IMR-90 (cell line): ENCODE data around the gene HACL1. TPM values are rescaled to one million over a fixed set of nuclear protein-coding genes. Genes with fewer than 3 reads are reported as not detected.

Experiments used
- ATAC-seq: fragments of 200-7000 bp; cut with Tn5 transposase; 2 replicates; pipeline ENCODE4 v1.9.1; 2020; ENCODE audit warnings: low read depth, mild to moderate bottlenecking, moderate library complexity
- BruUV-seq: library from RNA; stranded (reverse); fragments of 400-500 nt; replicated peaks from 2 replicates; lab custom pipeline; 2021; lab: Mats Ljungman, UMichigan
- CTCF ChIA-PET: fragments of 300-600 bp; formaldehyde crosslinking; extraction: SDS; loops from one replicate; lab custom pipeline; 2021; ENCODE audit warnings: antibody characterized with exemption; lab: Yijun Ruan, JAX
- POLR2A ChIA-PET: fragments of 300-600 bp; sonication (Branson Sonifier 250); formaldehyde crosslinking; loops from one replicate; lab custom pipeline; 2022; ENCODE audit warnings: antibody characterized with exemption; ENCODE audit not compliant: unreplicated experiment; lab: Charles Lee
- DNase-seq: peaks from one replicate; pipeline ENCODE4 v3.0.0; 2013
- H2AFZ ChIP-seq: replicated peaks from 2 replicates; pipeline ENCODE3; 2013; ENCODE audit warnings: low read length, mild to moderate bottlenecking; ENCODE audit not compliant: poor library complexity
- H2AK5ac ChIP-seq: 2 replicates; pipeline ENCODE4 v1.6.1; 2013; ENCODE audit warnings: low read depth, low read length, inconsistent platforms
- H2AK9ac ChIP-seq: replicated peaks from 2 replicates; pipeline ENCODE3; 2013; ENCODE audit warnings: mild to moderate bottlenecking, low read depth, low read length, moderate library complexity; ENCODE audit not compliant: poor library complexity
- H2BK120ac ChIP-seq: 2 replicates; pipeline ENCODE4 v1.6.1; 2013; ENCODE audit warnings: low read depth, low read length, inconsistent platforms
- H2BK15ac ChIP-seq: 3 replicates; pipeline ENCODE4 v1.6.1; 2013; ENCODE audit warnings: low read depth, low read length, inconsistent platforms
- H2BK20ac ChIP-seq: 2 replicates; pipeline ENCODE4 v1.6.1; 2013; ENCODE audit warnings: low read depth, mild to moderate bottlenecking, inconsistent platforms, low read length, moderate library complexity
- H2BK5ac ChIP-seq: 2 replicates; pipeline ENCODE4 v1.6.1; 2013; ENCODE audit warnings: mild to moderate bottlenecking, low read depth, low read length, inconsistent platforms; ENCODE audit not compliant: poor library complexity, severe bottlenecking
- H3K14ac ChIP-seq: replicated peaks from 2 replicates; pipeline ENCODE4 v1.6.1; 2013; ENCODE audit warnings: low read depth, low read length, inconsistent platforms
- H3K18ac ChIP-seq: 2 replicates; pipeline ENCODE4 v1.6.1; 2013; ENCODE audit warnings: low read depth, low read length, control low read depth
- H3K23ac ChIP-seq: 2 replicates; pipeline ENCODE4 v1.6.1; 2013; ENCODE audit warnings: low read depth, low read length, inconsistent platforms
- H3K27ac ChIP-seq: 2 replicates; pipeline ENCODE4 v1.5.1; 2013; ENCODE audit warnings: mild to moderate bottlenecking, control low read depth, low read length; ENCODE audit not compliant: insufficient read depth
- H3K27me3 ChIP-seq: 2 replicates; pipeline ENCODE4 v1.6.1; 2013; ENCODE audit warnings: low read length; ENCODE audit not compliant: control insufficient read depth, insufficient read depth
- H3K36me3 ChIP-seq: 2 replicates; pipeline ENCODE4 v1.6.1; 2013; ENCODE audit warnings: low read length, mixed read lengths; ENCODE audit not compliant: control insufficient read depth, insufficient read depth
- H3K4ac ChIP-seq: 2 replicates; pipeline ENCODE4 v1.6.1; 2013; ENCODE audit warnings: low read depth, low read length, inconsistent platforms
- H3K4me1 ChIP-seq: 2 replicates; pipeline ENCODE4 v1.6.1; 2013; ENCODE audit warnings: low read length, mixed read lengths; ENCODE audit not compliant: control insufficient read depth, insufficient read depth
- H3K4me2 ChIP-seq: 2 replicates; pipeline ENCODE4 v1.6.1; 2013; ENCODE audit warnings: low read depth, mild to moderate bottlenecking, control low read depth, low read length, moderate library complexity
- H3K4me3 ChIP-seq: 2 replicates; pipeline ENCODE4 v1.5.1; 2013; ENCODE audit warnings: low read depth, mild to moderate bottlenecking, control low read depth, low read length, moderate library complexity; ENCODE audit not compliant: insufficient read depth
- H3K56ac ChIP-seq: 2 replicates; pipeline ENCODE4 v1.6.1; 2013; ENCODE audit warnings: low read length, inconsistent platforms; ENCODE audit not compliant: insufficient read depth; ENCODE audit errors: extremely low read depth
- H3K79me1 ChIP-seq, 2 experiments: 2 replicates each; pipeline ENCODE4 v1.6.1; 2013; ENCODE audit warnings: low read length in 2 of 2, inconsistent platforms in 1 of 2, low read depth in 1 of 2
- H3K9ac ChIP-seq: 2 replicates; pipeline ENCODE4 v1.6.1; 2013; ENCODE audit warnings: low read depth, low read length, control low read depth
- H3K9me1 ChIP-seq: 2 replicates; pipeline ENCODE4 v1.6.1; 2013; ENCODE audit warnings: low read length, inconsistent platforms; ENCODE audit not compliant: insufficient read depth
- H3K9me3 ChIP-seq: 2 replicates; pipeline ENCODE4 v1.6.1; 2013; ENCODE audit warnings: low read length; ENCODE audit not compliant: control insufficient read depth, insufficient read depth
- H4K20me1 ChIP-seq: 2 replicates; pipeline ENCODE4 v1.6.1; 2013; ENCODE audit warnings: low read length, inconsistent platforms; ENCODE audit not compliant: insufficient read depth
- H4K5ac ChIP-seq: 2 replicates; pipeline ENCODE4 v1.6.1; 2013; ENCODE audit warnings: mild to moderate bottlenecking, low read depth, low read length, control low read depth
- H4K8ac ChIP-seq, 2 experiments: 2 replicates each; pipeline ENCODE4 v1.6.1; 2013; ENCODE audit warnings: low read depth in 2 of 2, low read length in 2 of 2, control low read depth in 1 of 2, inconsistent platforms in 1 of 2
- H4K91ac ChIP-seq: 2 replicates; pipeline ENCODE4 v1.6.1; 2013; ENCODE audit warnings: low read depth, low read length, inconsistent platforms; ENCODE audit not compliant: insufficient read depth
- BHLHE40 ChIP-seq: fragments of 150-350 bp; IDR thresholded peaks from 2 replicates; pipeline ENCODE4 v1.6.1; 2016; ENCODE audit warnings: mild to moderate bottlenecking, low read depth, low read length
- CEBPB ChIP-seq: IDR thresholded peaks from 2 replicates; pipeline ENCODE4 v1.6.1; 2012; ENCODE audit warnings: low read depth, low read length, improper control_type of control experiment
- CHD1 ChIP-seq: IDR thresholded peaks from 2 replicates; pipeline ENCODE4 v1.6.1; 2012; ENCODE audit warnings: low read depth, low read length, improper control_type of control experiment
- CTCF ChIP-seq: conservative IDR thresholded peaks from 2 replicates; pipeline ENCODE4 v1.5.1; 2012; ENCODE audit warnings: mild to moderate bottlenecking, low read depth, low read length, improper control_type of control experiment
- FOS ChIP-seq: fragments of 150-350 bp; IDR thresholded peaks from 2 replicates; pipeline ENCODE4 v1.6.1; 2016; ENCODE audit warnings: low read depth, low read length
- MAFK ChIP-seq: IDR thresholded peaks from 2 replicates; pipeline ENCODE4 v1.6.1; 2012; ENCODE audit warnings: low read depth, low read length, improper control_type of control experiment
- MXI1 ChIP-seq: IDR thresholded peaks from 2 replicates; pipeline ENCODE4 v1.6.1; 2012; ENCODE audit warnings: low read depth, mild to moderate bottlenecking, low read length, moderate library complexity, borderline replicate concordance
- NFE2L2 ChIP-seq: fragments of 150-350 bp; IDR thresholded peaks from 2 replicates; pipeline ENCODE4 v1.6.1; 2016; ENCODE audit warnings: low read depth, mild to moderate bottlenecking, low read length
- POLR2A ChIP-seq: IDR thresholded peaks from 2 replicates; pipeline ENCODE4 v1.6.1; 2012; ENCODE audit warnings: mild to moderate bottlenecking, low read depth, low read length
- RAD21 ChIP-seq: IDR thresholded peaks from 2 replicates; pipeline ENCODE4 v1.6.1; 2012; ENCODE audit warnings: low read length, improper control_type of control experiment
- RCOR1 ChIP-seq: IDR thresholded peaks from 2 replicates; pipeline ENCODE4 v1.6.1; 2012; ENCODE audit warnings: mild to moderate bottlenecking, low read length, improper control_type of control experiment; ENCODE audit not compliant: insufficient replicate concordance
- RFX5 ChIP-seq: IDR thresholded peaks from 2 replicates; pipeline ENCODE4 v1.8.0; 2012; ENCODE audit warnings: low read depth, mild to moderate bottlenecking, low read length, moderate library complexity
- WGBS, 2 experiments: methylation state at CpG; one replicate each; pipeline versions ENCODE4 v1.1.5 to v1.1.7; 2013; ENCODE audit warnings: missing lambda C conversion rate in 2 of 2; ENCODE audit not compliant: insufficient read length in 1 of 2; ENCODE audit errors: extremely low coverage in 2 of 2; 5-methylcytosine and 5-hydroxymethylcytosine counted together
- dilution Hi-C: fragments of 300-500 bp; cut with HindIII; formaldehyde crosslinking; loops from one replicate; pipeline ENCODE4 v1.14.3; 2018; ENCODE audit warnings: low sequenced_read_pairs; ENCODE audit not compliant: unreplicated experiment
- in situ Hi-C: fragments of 300-500 bp; cut with MboI; formaldehyde crosslinking; loops from 3 replicates; pipeline ENCODE4 v1.14.3; 2019; ENCODE audit warnings: low sequenced_read_pairs, inconsistent platforms, mixed read lengths
- intact Hi-C: fragments of 100-400 bp; cut with micrococcal nuclease; formaldehyde crosslinking; loops from 2 replicates; pipeline ENCODE4 v1.10.0; 2022
- polyA plus RNA-seq, 3 experiments: library from polyadenylated mRNA; depleted of rRNA; stranded (reverse); fragments of >200 nt; gene quantifications; 2 replicates each; pipeline ENCODE4 v1.2.3, GENCODE V29; 2012; ENCODE audit warnings: low replicate concordance in 1 of 3
- total RNA-seq: library from RNA; depleted of rRNA; stranded (reverse); fragments of >200 nt; gene quantifications from 2 replicates; pipeline ENCODE4 v1.2.3, GENCODE V29; 2012
- TF ChIP-seq, protein P1 (sequence below): fragments of 150-350 bp; IDR thresholded peaks from 2 replicates; pipeline ENCODE4 v1.6.1; 2017; ENCODE audit warnings: mild to moderate bottlenecking, antibody characterized with exemption, low read length, low read depth
- TF ChIP-seq, protein P2 (sequence below): fragments of 150-350 bp; IDR thresholded peaks from 2 replicates; pipeline ENCODE4 v1.6.1; 2016; ENCODE audit warnings: low read depth, mild to moderate bottlenecking, low read length, moderate library complexity, borderline replicate concordance

Gene HACL1
- total and polyA plus RNA-seq, 2 of the 4 experiments (the other 2 are of a cell fraction): 9.9 to 28.1 TPM

GRCh38 chr3:15631426-15632211 lies 30.2 kb upstream of the HACL1 start:
- Histone ChIP-seq H3K4ac (peak overlapping the region; percentile 94), H3K9ac (peak overlapping the region; percentile 3; the same call in 1 of the 2 replicates), H3K23ac (peak overlapping the region; percentile 97), H4K91ac (peak overlapping the region; percentile 97), H3K36me3 (no peaks in the 10 kb centered on the region), H4K8ac (peak overlapping the region; percentile 83 to 93), H3K27ac (peak overlapping the region; percentile 70), H4K20me1 (no peaks in the 10 kb centered on the region), H3K18ac (peak overlapping the region; percentile 92), H3K4me3 (no peak overlapping the region), H2BK5ac (peak overlapping the region; percentile 86), H2BK20ac (peak overlapping the region; percentile 96), H3K27me3 (no peaks in the 10 kb centered on the region), H2BK15ac (peak overlapping the region; percentile 98), H4K5ac (peak overlapping the region; percentile 31), H3K79me1 (peaks cover 12 to 30% of the 10 kb centered on the region in 2 experiments; a peak in 3 of 4 replicates), H2AFZ (peak overlapping the region; percentile 70), H2AK5ac (peak overlapping the region; percentile 91), H3K9me3 (no peaks in the 10 kb centered on the region), H2BK120ac (peak overlapping the region; percentile 95), H3K9me1 (peaks cover 19% of the 10 kb centered on the region), H3K56ac (peak overlapping the region; percentile 92), H2AK9ac (peak overlapping the region; percentile 83), H3K4me1 (peaks cover 34% of the 10 kb centered on the region), H3K4me2 (no peak overlapping the region), H3K14ac (peak overlapping the region; percentile 91)
- intact Hi-C loops (loop anchor here (1.0 to 10.0 kb wide), 5 partner anchors 16 to 613 kb away; partner anchors contain the start of gene ANKRD28), dilution Hi-C loops (no loop called here), in situ Hi-C loops (loop anchor here (25.0 kb wide), 2 partner anchors 431 to 606 kb away; no protein-coding TSS in a partner anchor)
- ATAC-seq (no peak), DNase-seq (peak; percentile 39)
- no TSS peak for BruUV-seq
- WGBS, 2 experiments: 68% methylated on average over 8 of the region's 12 CpGs; no CpG with 5 or more reads in 1 of the 2 experiments
- ChIA-PET POLR2A (no interaction called here), CTCF (interaction anchor here (1.0 to 1.4 kb wide), 2 partner anchors 26 to 180 kb away, joined by 3 to 5 read pairs; no protein-coding TSS in a partner anchor)
- TF ChIP-seq CEBPB: no peak
- TF ChIP-seq FOS: no peak
- no peak for TF ChIP-seq RAD21
- TF ChIP-seq, protein P1, sequence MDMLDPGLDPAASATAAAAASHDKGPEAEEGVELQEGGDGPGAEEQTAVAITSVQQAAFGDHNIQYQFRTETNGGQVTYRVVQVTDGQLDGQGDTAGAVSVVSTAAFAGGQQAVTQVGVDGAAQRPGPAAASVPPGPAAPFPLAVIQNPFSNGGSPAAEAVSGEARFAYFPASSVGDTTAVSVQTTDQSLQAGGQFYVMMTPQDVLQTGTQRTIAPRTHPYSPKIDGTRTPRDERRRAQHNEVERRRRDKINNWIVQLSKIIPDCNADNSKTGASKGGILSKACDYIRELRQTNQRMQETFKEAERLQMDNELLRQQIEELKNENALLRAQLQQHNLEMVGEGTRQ: no peak
- TF ChIP-seq RCOR1: no peak
- no peak for TF ChIP-seq BHLHE40
- TF ChIP-seq, protein P2, sequence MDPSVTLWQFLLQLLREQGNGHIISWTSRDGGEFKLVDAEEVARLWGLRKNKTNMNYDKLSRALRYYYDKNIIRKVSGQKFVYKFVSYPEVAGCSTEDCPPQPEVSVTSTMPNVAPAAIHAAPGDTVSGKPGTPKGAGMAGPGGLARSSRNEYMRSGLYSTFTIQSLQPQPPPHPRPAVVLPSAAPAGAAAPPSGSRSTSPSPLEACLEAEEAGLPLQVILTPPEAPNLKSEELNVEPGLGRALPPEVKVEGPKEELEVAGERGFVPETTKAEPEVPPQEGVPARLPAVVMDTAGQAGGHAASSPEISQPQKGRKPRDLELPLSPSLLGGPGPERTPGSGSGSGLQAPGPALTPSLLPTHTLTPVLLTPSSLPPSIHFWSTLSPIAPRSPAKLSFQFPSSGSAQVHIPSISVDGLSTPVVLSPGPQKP: no peak
- no peak for TF ChIP-seq NFE2L2
- no peak for TF ChIP-seq RFX5
- no peak for TF ChIP-seq MXI1
- TF ChIP-seq POLR2A: no peak
- no peak for TF ChIP-seq MAFK
- TF ChIP-seq CHD1: no peak
- no peak for TF ChIP-seq CTCF
